22Rv1 (cell line): ENCODE data around the gene ROM1.

Experiments used
- ZFX ChIP-seq: fragments of 450-650 bp; IDR thresholded peaks from 2 replicates; pipeline ENCODE4 v1.6.1; 2017; ENCODE audit warnings: antibody characterized with exemption, borderline replicate concordance
- TF ChIP-seq, protein P1 (sequence below): fragments of 450-650 bp; IDR thresholded peaks from 2 replicates; pipeline ENCODE4 v1.5.1; 2017; ENCODE audit warnings: mild to moderate bottlenecking

DNA sequence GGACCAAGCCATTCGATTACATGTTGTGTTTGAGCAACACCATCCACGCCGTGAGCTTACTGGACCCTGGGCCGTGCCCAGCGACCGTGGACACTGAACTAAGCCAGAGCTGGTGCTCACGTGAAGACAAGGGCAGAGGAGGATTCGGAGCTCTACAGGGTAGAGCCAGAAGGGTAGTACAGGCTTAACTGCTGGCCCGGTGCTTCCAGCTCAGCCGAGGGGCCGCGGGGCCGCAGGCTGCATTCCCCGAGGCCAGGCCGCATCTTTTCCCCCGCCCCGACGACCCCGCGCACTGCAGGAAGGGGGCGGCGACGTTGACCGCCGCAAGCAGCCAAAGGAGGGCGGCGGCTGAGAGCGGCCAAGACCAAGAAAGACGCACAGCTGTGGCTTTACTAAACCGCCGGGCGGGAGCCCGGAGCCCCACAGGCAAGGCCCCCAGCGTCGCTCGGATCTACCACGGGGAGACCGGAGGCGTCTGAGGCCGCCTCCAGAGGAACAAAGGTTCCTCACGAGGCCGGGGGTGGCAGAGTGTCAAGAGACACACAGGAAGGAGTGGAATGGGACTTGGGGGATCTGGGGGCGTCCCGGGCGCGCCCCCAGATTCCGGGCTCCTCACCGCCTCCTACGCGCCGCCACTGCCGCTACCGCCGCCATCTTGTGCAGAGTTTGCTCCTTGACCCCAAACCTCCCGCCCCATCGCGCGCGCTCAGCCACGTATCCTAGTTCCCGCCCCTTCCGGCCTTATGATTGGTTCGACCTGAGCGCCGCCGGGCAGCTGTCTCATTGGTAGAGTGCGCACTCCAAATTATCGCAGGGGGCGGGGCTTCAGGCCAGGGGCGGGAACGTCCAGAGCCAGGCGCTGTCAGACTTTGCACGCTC lies 33.1 kb downstream of the ROM1 start, which contains the start of gene GANAB:
- TF ChIP-seq, protein P1, sequence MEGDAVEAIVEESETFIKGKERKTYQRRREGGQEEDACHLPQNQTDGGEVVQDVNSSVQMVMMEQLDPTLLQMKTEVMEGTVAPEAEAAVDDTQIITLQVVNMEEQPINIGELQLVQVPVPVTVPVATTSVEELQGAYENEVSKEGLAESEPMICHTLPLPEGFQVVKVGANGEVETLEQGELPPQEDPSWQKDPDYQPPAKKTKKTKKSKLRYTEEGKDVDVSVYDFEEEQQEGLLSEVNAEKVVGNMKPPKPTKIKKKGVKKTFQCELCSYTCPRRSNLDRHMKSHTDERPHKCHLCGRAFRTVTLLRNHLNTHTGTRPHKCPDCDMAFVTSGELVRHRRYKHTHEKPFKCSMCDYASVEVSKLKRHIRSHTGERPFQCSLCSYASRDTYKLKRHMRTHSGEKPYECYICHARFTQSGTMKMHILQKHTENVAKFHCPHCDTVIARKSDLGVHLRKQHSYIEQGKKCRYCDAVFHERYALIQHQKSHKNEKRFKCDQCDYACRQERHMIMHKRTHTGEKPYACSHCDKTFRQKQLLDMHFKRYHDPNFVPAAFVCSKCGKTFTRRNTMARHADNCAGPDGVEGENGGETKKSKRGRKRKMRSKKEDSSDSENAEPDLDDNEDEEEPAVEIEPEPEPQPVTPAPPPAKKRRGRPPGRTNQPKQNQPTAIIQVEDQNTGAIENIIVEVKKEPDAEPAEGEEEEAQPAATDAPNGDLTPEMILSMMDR = no peak
- no peak for TF ChIP-seq ZFX
